ENCODE measurements around the gene VBP1. TPM values are rescaled to one million over a fixed set of nuclear protein-coding genes. Genes with fewer than 3 reads are reported as not detected.
"Not testable (repeated sequence)": the region's sequence is repeated elsewhere in the genome, so short reads cannot be mapped to it uniquely, and the experiment has no call there.

The VBP1 gene
- total RNA-seq, 1 donor from 2014 or later: 217 TPM

DNA sequence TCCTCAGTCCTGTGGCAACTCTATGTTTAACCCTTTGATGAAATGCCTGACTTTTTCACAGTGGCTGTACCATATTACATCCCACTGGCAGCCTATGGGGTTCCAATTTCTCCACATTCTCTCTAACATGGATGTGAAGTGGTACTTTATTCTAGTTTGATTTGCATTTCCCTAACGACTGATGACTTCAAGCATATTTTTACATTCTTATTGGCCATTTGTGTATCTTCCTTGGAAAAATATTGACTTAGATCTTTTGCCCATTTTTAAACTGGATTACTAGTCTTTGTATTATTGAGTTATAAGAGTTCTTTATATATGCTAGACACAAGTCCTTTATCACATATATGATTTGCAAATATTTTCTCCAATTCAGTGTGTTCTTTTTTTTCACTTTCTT is 50.2 kb downstream of the VBP1 start:
- Mint-ChIP-seq H3K36me3 (no peaks in the 10 kb centered on the region), H3K27ac (no peak overlapping the region), H3K27me3 (ENCODE audit: insufficient read depth, low read depth) (no peaks in the 10 kb centered on the region), H3K9me3 (peaks cover 10% of the 10 kb centered on the region), H3K4me1 (peaks cover 3% of the 10 kb centered on the region), H3K4me3 (no peak overlapping the region)
- no peaks in the 10 kb centered on the region for H3K36me3 ChIP-seq
- H3K4me3 ChIP-seq: no peak overlapping the region
- no peak overlapping the region for H2AFZ ChIP-seq (replicated peaks)
- H3K9ac ChIP-seq: no peak overlapping the region
- DNase-seq (ENCODE audit: low spot score): no peak
- no peak overlapping the region for H3K4me2 ChIP-seq
- H3K9me3 ChIP-seq (ENCODE audit: low read depth): peaks cover 20% of the 10 kb centered on the region
- H3K79me2 ChIP-seq (ENCODE audit: low read depth): peaks cover 17% of the 10 kb centered on the region
- no peaks in the 10 kb centered on the region for H3K4me1 ChIP-seq
- no peak for TF ChIP-seq EZH2 (IDR thresholded peaks at IDR 0.05)
- TF ChIP-seq, protein P1, sequence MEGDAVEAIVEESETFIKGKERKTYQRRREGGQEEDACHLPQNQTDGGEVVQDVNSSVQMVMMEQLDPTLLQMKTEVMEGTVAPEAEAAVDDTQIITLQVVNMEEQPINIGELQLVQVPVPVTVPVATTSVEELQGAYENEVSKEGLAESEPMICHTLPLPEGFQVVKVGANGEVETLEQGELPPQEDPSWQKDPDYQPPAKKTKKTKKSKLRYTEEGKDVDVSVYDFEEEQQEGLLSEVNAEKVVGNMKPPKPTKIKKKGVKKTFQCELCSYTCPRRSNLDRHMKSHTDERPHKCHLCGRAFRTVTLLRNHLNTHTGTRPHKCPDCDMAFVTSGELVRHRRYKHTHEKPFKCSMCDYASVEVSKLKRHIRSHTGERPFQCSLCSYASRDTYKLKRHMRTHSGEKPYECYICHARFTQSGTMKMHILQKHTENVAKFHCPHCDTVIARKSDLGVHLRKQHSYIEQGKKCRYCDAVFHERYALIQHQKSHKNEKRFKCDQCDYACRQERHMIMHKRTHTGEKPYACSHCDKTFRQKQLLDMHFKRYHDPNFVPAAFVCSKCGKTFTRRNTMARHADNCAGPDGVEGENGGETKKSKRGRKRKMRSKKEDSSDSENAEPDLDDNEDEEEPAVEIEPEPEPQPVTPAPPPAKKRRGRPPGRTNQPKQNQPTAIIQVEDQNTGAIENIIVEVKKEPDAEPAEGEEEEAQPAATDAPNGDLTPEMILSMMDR (IDR thresholded peaks at IDR 0.05): no peak
- TF ChIP-seq EZH2phosphoT487 (IDR thresholded peaks at IDR 0.05): no peak
- H3K27ac ChIP-seq: no peak overlapping the region
- H4K20me1 ChIP-seq (ENCODE audit: low read depth): no peaks in the 10 kb centered on the region
- H3F3A ChIP-seq (ENCODE audit: low read depth): no peaks in the 10 kb centered on the region
- no peaks in the 10 kb centered on the region for H3K27me3 ChIP-seq

DNA sequence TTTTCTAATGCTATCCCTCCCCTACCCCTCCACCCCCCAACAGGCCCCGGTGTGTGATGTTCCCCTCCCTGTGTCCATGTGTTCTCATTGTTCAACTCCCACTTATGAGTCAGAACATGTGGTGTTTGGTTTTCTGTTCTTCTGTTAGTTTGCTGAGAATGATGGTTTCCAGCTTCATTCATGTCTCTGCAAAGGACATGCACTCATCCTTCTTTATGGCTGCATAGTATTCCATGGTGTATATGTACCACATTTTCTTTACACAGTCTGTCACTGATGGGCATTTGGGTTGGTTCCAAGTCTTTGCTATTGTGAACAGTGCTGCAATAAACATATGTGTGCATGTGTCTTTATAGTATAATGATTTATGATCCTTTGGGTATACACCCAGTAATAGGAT is 51.7 kb downstream of the VBP1 start:
- not testable (repeated sequence) for H4K20me1 ChIP-seq (ENCODE audit: low read depth); H3K4me3 ChIP-seq; H3K4me3 Mint-ChIP-seq; DNase-seq (ENCODE audit: low spot score); H3K27ac ChIP-seq; H3K27ac Mint-ChIP-seq; H3K36me3 Mint-ChIP-seq; H3K4me2 ChIP-seq; H2AFZ ChIP-seq (replicated peaks); H3K4me1 Mint-ChIP-seq; H3K9ac ChIP-seq; H3K27me3 ChIP-seq; H3K4me1 ChIP-seq; H3K27me3 Mint-ChIP-seq (ENCODE audit: insufficient read depth, low read depth); H3K36me3 ChIP-seq; H3K79me2 ChIP-seq (ENCODE audit: low read depth); H3F3A ChIP-seq (ENCODE audit: low read depth)
- H3K9me3 Mint-ChIP-seq: peaks cover 12% of the 10 kb centered on the region
- H3K9me3 ChIP-seq (ENCODE audit: low read depth): peaks cover 20% of the 10 kb centered on the region

DNA sequence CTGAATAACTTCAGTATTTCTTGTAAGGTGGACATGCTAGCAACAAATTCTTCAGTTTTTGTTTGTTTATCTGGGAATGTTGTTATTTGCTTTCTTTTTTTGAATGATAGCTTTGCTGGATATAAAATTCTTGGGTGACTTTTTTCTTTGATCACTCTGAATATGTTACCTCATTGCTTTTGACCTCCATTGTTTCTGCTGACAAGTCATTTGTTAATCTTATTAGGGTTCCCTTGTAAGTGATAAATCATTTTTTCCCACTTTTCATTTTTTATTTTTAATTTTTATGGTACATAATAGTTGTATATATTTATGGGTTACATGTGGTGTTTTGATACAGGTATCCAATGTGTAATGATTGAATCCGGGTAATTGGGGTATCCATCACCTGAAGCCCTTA is 54.7 kb downstream of the VBP1 start:
- H3K27ac Mint-ChIP-seq: no peak overlapping the region
- H3K79me2 ChIP-seq (ENCODE audit: low read depth): no peaks in the 10 kb centered on the region
- no peaks in the 10 kb centered on the region for H3K27me3 Mint-ChIP-seq (ENCODE audit: insufficient read depth, low read depth)
- peaks cover 20% of the 10 kb centered on the region for H3K9me3 ChIP-seq (ENCODE audit: low read depth)
- no peak overlapping the region for H3K9ac ChIP-seq
- no peaks in the 10 kb centered on the region for H3K4me1 Mint-ChIP-seq
- no peak overlapping the region for H3K4me3 Mint-ChIP-seq
- H3K4me2 ChIP-seq: no peak overlapping the region
- H3K36me3 ChIP-seq: no peaks in the 10 kb centered on the region
- peaks cover 12% of the 10 kb centered on the region for H3K9me3 Mint-ChIP-seq
- no peak overlapping the region for H2AFZ ChIP-seq (replicated peaks)
- H4K20me1 ChIP-seq (ENCODE audit: low read depth): no peaks in the 10 kb centered on the region
- H3K4me3 ChIP-seq: no peak overlapping the region
- no peaks in the 10 kb centered on the region for H3K27me3 ChIP-seq
- H3F3A ChIP-seq (ENCODE audit: low read depth): no peaks in the 10 kb centered on the region
- no peaks in the 10 kb centered on the region for H3K4me1 ChIP-seq
- no peaks in the 10 kb centered on the region for H3K36me3 Mint-ChIP-seq
- no peak for DNase-seq (ENCODE audit: low spot score)
- no peak overlapping the region for H3K27ac ChIP-seq
- TF ChIP-seq, protein P1 (IDR thresholded peaks at IDR 0.05): no peak
- TF ChIP-seq EZH2 (IDR thresholded peaks at IDR 0.05) (no peak), EZH2phosphoT487 (IDR thresholded peaks at IDR 0.05) (no peak)

DNA sequence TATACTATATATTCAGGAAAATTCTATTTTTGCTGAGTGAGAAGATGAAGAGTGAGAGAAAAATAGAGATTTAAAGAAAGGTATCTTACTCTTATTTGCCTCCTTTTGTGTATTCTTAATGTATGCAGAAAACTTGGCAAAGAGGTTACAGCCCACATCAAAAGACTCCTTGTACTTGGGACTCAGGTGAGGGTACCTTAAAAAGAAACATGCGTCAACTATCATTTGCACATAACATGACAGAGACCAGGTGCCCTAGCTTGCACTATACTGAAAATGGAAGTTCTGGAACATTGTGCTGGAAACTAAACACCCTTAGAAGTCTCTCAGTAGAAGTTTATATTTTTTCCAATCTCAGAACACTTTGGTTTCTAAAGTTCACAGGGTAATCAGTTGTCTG is 63.6 kb downstream of the VBP1 start:
- H3K27me3 ChIP-seq: no peaks in the 10 kb centered on the region
- no peak overlapping the region for H3K4me3 ChIP-seq
- Mint-ChIP-seq H3K36me3 (no peaks in the 10 kb centered on the region), H3K27me3 (ENCODE audit: insufficient read depth, low read depth) (no peaks in the 10 kb centered on the region), H3K4me1 (no peaks in the 10 kb centered on the region), H3K9me3 (peaks cover 3% of the 10 kb centered on the region), H3K4me3 (no peak overlapping the region), H3K27ac (no peak overlapping the region)
- TF ChIP-seq, protein P1 (IDR thresholded peaks at IDR 0.05): no peak
- no peak for TF ChIP-seq EZH2phosphoT487 (IDR thresholded peaks at IDR 0.05)
- H3F3A ChIP-seq (ENCODE audit: low read depth): no peaks in the 10 kb centered on the region
- H3K79me2 ChIP-seq (ENCODE audit: low read depth): no peaks in the 10 kb centered on the region
- peaks cover 6% of the 10 kb centered on the region for H3K9me3 ChIP-seq (ENCODE audit: low read depth)
- H2AFZ ChIP-seq (replicated peaks): no peak overlapping the region
- H3K9ac ChIP-seq: no peak overlapping the region
- DNase-seq (ENCODE audit: low spot score): no peak
- H3K27ac ChIP-seq: no peak overlapping the region
- no peaks in the 10 kb centered on the region for H3K36me3 ChIP-seq
- H4K20me1 ChIP-seq (ENCODE audit: low read depth): no peaks in the 10 kb centered on the region
- H3K4me1 ChIP-seq: no peaks in the 10 kb centered on the region
- no peak overlapping the region for H3K4me2 ChIP-seq

Other genes starting within 250 kb of the VBP1 start
- 4.8 and 9.8 TPM in 2 replicates for gene F8, start 193.7 kb upstream of the VBP1 start, total RNA-seq (ENCODE audit: low replicate concordance)
- 58.8 and 70.9 TPM in 2 replicates for gene FUNDC2, start 189.6 kb upstream of the VBP1 start, total RNA-seq (ENCODE audit: low replicate concordance)
- gene CMC4, start 145.3 kb upstream of the VBP1 start, total RNA-seq (ENCODE audit: low replicate concordance): 14.6 and 16.2 TPM in 2 replicates
- gene MTCP1, start 145.3 kb upstream of the VBP1 start, total RNA-seq (ENCODE audit: low replicate concordance): 1.2 and 1.4 TPM in 2 replicates
- 12.0 and 18.9 TPM in 2 replicates for gene BRCC3, start 145.0 kb upstream of the VBP1 start, total RNA-seq (ENCODE audit: low replicate concordance)
- gene RAB39B, start 48.0 kb downstream of the VBP1 start, total RNA-seq (ENCODE audit: low replicate concordance): 6.3 and 8.7 TPM in 2 replicates
- gene CLIC2, start 118.2 kb downstream of the VBP1 start, total RNA-seq (ENCODE audit: low replicate concordance): 0.28 TPM in 1 of 2 replicates, not detected in the other
- gene F8A2, start 165.6 kb downstream of the VBP1 start, total RNA-seq (ENCODE audit: low replicate concordance): not detected in 2 replicates
- 0.73 and 3.5 TPM in 2 replicates for gene F8A3, start 242.2 kb downstream of the VBP1 start, total RNA-seq (ENCODE audit: low replicate concordance)